Inflammatory macrophage (primary cell): Measurements from ENCODE around the gene OCRL.

Source experiments
- DNase-seq, 2 donors: peaks; one replicate each; pipeline ENCODE4 v3.0.0-alpha.2; 2020 to 2022
- total RNA-seq, 18 experiments: gene quantifications; one replicate each; lab custom pipeline; 2026; ENCODE audit warnings: mixed read lengths in 6 of 18, inconsistent platforms in 2 of 18; lab: John Stamatoyannopoulos, UW

The OCRL gene
- total RNA-seq = 29.4 to 57.7 (median 41.8) reads per million in 18 experiments

- peak; percentile 66 to 73 for DNase-seq
Observed at GRCh38 chrX:129540068-129540653, at the start of gene OCRL. Gene OCRL, plus strand, starts transcription at chrX:129540259. Its CDS starts 181 bp downstream, at chrX:129540440.

DNA sequence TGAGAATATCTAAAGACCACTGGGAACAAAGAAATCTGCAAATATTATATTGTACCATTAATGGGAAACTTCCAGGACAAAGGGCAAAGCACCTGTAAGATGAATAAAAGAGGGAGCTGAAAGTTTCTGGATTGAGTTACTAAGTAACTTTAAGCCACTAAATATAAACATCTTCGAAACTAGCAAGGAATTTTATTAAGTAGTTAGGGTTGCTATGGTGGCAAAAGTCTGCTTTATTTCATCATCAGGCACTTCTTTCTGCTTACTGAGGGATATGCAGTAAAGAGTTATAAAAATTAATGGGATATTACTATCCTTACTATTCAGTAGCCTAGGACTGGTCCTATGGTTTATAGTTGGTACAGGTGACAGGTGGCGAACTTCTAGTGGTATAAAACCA is 49.7 kb upstream of the OCRL start:
- DNase-seq = no peak

- no peak for DNase-seq
Observed at GRCh38 chrX:129493643-129494042, 46.4 kb upstream of the OCRL start.

GRCh38 chrX:129494887-129495286 is 45.2 kb upstream of the OCRL start:
- no peak for DNase-seq

GRCh38 chrX:129495900-129496299 is 44.2 kb upstream of the OCRL start:
- DNase-seq = no peak

DNA sequence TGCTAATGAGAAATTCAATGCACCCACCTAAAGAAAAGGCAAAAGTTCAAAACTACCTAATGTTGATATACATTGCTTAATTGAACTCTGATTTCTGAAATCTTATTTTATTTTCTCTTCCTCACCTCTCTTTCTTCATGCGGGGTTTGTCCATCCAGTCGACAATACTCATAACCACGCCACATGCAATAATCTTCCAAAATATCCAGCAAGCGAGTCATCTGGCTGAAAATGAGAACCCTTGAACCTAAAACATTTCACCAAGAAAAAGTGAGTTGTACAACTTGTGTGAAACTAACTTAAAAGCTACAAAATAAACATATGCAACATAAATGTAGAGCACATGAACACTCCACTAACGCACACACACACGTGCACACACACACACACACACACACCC is 43.4 kb upstream of the OCRL start:
- no peak for DNase-seq

- no peak for DNase-seq
Observed at GRCh38 chrX:129497146-129497843, 42.8 kb upstream of the OCRL start.

DNA sequence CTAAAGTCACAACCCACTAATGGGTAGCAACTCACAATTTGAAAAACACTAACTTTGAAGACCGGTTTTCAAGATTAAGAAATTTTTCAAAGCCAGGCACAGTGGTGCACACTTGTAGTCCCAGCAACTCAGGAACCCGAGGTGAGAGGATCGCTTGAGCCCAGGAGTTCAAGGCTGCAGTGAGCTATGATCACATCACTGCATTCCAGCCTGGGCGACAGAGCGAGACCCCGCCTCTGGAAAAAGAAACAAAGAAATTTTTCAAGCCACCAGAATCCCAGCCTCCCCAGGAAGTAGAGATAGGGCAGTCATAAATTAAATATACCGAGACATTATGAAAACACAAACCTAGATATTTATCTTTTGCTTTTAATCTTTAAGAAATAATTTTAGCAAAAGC is 29.7 kb upstream of the OCRL start:
- DNase-seq = no peak

GRCh38 chrX:129511689-129512088 is 28.4 kb upstream of the OCRL start:
- no peak for DNase-seq

- DNase-seq = no peak
Observed at GRCh38 chrX:129512409-129512808, 27.6 kb upstream of the OCRL start.

DNA sequence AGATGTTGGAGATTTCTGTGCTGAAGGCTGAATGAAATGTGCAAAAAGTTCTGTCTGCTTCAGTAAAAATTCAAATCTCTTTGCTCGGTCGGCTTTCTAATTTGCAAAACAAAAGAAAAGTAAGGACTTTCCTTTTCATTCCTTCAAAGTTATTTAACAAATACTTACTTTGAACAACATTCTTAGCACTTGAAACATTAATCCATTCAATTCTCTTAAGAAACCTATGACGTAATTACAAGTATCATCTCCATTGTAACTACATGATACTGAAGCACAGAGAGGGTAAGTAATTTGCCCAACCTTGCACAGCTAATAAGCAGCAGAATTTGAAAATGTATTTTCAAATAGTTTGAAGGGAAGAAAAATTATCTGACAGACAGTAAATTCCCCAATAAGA is 23.7 kb upstream of the OCRL start:
- no peak for DNase-seq

DNA sequence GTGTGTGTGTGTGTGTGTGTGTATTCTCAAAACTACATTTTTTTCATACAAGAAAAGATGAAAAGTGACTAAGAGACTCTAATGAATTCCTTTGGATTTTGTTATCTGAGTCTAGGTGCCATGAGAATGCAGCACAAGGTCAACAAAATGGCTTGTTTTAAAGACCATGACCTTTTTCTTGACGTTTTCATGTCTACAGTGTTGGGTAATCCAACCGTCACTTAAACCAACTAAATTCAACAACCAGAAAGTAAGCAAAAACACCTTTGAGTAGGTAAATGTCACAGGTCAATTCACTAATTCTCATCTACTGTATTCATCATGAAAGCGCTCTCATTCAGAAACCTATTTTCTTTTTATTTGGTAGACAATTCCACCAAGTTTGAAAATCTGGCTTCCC is 19.9 kb upstream of the OCRL start:
- no peak for DNase-seq

DNA sequence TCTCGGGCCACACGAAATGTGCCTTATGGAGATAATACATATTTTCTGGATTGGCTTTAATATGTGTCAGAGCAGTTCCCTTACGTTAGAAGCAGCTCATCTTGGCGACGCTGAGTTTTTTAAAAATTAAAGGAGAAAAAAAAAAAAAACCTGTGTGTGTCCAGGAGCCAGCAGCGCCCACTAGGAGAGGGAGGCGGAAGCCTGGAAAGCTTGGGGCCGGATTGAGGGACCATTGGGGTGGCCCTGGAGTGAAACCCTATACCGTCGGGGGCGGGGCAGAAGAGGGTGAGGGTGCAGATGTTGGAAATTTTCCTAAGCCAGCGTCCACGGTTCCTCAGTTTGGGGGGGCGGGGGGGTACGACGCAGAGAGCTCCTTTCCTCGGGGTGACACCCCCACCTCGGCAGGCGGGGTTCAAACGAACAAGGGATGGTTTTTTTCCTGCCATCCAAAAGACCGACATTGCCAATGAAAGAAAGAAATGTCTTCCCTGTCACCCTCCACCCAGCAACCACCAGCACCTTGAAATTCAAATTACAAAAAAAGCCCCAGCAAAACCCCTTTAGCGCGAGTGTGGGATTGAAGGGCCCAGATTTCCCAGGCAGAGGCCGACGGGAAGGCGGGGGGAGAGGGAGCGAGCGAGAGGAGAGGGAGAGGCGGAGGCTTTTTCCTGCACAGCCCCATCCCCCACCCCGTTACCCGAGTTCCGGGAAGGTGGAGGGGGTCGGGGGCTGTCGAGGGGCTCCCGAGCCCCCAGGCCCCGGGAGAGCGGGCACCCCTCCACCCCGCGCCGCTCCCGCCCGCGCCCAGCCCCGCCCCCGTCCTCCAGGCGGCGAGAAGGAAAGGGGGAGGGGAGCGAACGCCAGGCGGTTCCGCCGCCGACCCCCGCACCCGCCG is 17.6 kb upstream of the OCRL start:
- no peak for DNase-seq

GRCh38 chrX:129523079-129523911 is 16.8 kb upstream of the OCRL start, which contains the start of gene SMARCA1:
Gene SMARCA1, minus strand, starts transcription at chrX:129523490. Its CDS starts 120 bp downstream, at chrX:129523370.
- no peak for DNase-seq

DNA sequence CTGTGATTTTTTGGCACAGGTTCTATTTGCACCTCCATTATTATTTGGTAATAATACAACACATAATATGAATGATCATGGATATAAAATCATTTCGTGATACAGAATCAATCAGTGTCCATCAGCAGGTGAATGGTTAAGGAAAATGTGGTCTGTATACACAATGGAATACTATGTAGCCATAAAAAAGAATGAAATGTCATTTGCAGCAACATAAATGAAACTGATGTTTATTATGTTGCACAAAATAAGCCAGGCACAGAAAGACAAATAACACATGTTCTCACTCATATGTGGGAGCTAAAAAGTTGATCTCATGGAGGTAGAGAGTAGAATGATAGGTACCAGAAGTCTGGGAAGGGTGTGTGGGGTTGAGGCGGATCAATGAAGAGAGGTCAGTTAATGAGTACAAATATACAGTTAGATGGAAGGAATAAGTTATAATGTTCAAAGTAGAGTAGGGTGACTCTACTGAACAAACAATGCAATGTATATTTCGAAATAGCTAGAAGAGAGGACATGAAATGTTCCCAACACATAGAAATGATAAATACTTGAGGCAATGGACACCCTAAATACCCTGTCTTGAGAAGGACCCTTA is 15.7 kb upstream of the OCRL start:
- no peak for DNase-seq

- no peak for DNase-seq
Observed at GRCh38 chrX:129525162-129525561, 14.9 kb upstream of the OCRL start.

- DNase-seq = no peak
Observed at GRCh38 chrX:129525896-129526295, 14.2 kb upstream of the OCRL start.

GRCh38 chrX:129529685-129530281 is 10.3 kb upstream of the OCRL start:
- DNase-seq = no peak

DNA sequence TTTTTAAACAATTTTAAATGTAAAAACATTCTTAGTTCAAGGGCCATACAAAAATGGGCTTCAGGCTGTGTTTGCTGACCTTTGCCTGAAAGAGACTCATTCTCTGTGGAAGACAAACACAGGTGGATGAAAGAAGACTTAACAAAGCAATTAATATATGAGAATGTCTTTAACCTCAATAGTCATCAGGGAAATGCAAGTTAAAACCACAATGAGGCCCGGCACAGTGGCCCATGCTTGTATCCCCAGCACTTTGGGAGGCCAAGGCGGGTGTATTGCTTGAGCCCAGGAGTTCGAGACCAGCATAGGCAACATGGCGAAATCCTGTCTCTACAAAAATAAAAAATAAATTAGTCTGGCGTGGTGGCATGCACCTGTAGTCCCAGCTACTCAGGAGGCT is 9.6 kb upstream of the OCRL start:
- DNase-seq = no peak

- DNase-seq = no peak
Observed at GRCh38 chrX:129531132-129531531, 8.9 kb upstream of the OCRL start.

DNA sequence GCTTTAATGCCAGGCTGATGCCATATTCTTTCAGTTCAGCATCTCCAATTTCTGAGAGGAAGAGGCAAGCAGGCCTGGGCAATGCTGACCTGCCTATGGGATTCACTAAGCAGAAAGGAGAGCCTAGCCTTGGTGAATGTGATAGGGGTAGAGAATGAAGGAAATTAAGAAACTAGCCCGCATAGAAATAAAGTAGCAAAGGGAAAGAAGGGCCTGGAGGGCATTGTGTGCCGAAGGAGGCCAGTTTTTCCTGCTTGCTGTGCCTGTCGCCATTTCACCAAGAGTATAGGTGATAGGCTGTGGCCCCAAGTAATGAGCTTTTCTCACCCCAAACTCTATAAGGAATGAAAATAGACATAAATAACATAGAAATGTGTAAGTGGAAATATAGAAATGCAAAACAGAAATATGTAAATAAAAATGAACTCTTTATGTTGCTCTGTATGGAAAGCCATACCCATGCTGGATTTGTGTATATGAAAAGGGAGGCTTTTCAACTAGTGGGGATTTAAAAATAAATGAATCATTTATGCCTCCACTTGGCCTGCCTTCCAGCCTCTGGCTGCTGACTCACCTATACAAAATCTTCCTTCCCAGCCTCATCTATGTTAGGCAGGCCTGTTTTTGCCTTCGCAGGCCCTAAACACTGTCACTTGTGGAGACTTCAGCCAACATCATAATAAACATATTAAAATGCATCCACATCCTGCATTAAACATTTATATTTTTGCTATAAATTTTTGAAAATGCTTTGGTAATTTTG is 5.1 kb upstream of the OCRL start:
- DNase-seq = no peak
